Sigmoid colon (tissue), 7 donors: ENCODE results near the gene MUC5AC. TPM values are rescaled to one million over a fixed set of nuclear protein-coding genes. Genes with fewer than 3 reads are reported as not detected.
"Not testable (repeated sequence)": the region's sequence is repeated elsewhere in the genome, so short reads cannot be mapped to it uniquely, and the experiment has no call there.

ENCODE experiments used
- DNase-seq: peaks from one replicate; pipeline ENCODE4 v3.0.0-alpha.2; 2019
- H3K27ac ChIP-seq, 4 donors: fragments of 200-600 bp; sonication (generic); one replicate each; pipeline ENCODE4 v1.5.1; 2016 to 2019; ENCODE audit warnings: mild to moderate bottlenecking in 1 of 4
- H3K27me3 ChIP-seq, 3 donors: fragments of 200-600 bp; sonication (generic); one replicate each; pipeline ENCODE4 v1.5.1; 2019; ENCODE audit warnings: mild to moderate bottlenecking in 1 of 3
- H3K36me3 ChIP-seq, 4 donors: fragments of 200-600 bp; sonication (generic); one replicate each; pipeline ENCODE4 v1.5.1; 2016 to 2019
- H3K4me1 ChIP-seq, 4 donors: fragments of 200-600 bp; sonication (generic); one replicate each; pipeline ENCODE4 v1.5.1; 2017 to 2019
- H3K4me3 ChIP-seq, 4 donors: fragments of 200-600 bp; sonication (generic); one replicate each; pipeline ENCODE4 v1.5.1; 2017 to 2019; ENCODE audit warnings: mild to moderate bottlenecking in 2 of 4, moderate library complexity in 1 of 4
- H3K9me3 ChIP-seq, 4 donors: fragments of 200-600 bp in 3 of 4; sonication (generic) in 3 of 4; one replicate each; pipeline versions ENCODE4 v1.5.1 to v1.6.1; 2013 to 2019
- CTCF ChIP-seq, 4 experiments: fragments of 450-650 bp in 3 of 4; fragments of 200-600 bp in 1 of 4; IDR thresholded peaks; one replicate each; pipeline ENCODE4 v1.5.1; 2016 to 2019; ENCODE audit warnings: antibody characterized with exemption in 4 of 4, mild to moderate bottlenecking in 3 of 4, moderate library complexity in 2 of 4
- EP300 ChIP-seq, 4 donors: sonication (generic); formaldehyde crosslinking; IDR thresholded peaks; one replicate each; pipeline ENCODE4 v1.6.1; 2017; ENCODE audit warnings: antibody characterized with exemption in 4 of 4
- POLR2A ChIP-seq, 2 donors: fragments of 450-650 bp; IDR thresholded peaks; one replicate each; pipeline ENCODE4 v1.6.1; 2016; ENCODE audit warnings: antibody characterized with exemption in 2 of 2, mild to moderate bottlenecking in 2 of 2, moderate library complexity in 2 of 2
- POLR2AphosphoS5 ChIP-seq, 4 donors: sonication (generic); formaldehyde crosslinking; IDR thresholded peaks; one replicate each; pipeline ENCODE4 v1.6.1; 2017; ENCODE audit warnings: antibody characterized with exemption in 4 of 4
- WGBS, 2 donors: extraction: QIAGEN DNeasy Blood & Tissue Kit; methylation state at CpG; one replicate each; pipeline ENCODE4 v1.1.7; 2013; 5-methylcytosine and 5-hydroxymethylcytosine counted together
- intact Hi-C: fragments of 100-400 bp; cut with DNase I; formaldehyde crosslinking; loops from one replicate; pipeline ENCODE4 v1.15.1; 2023
- polyA plus RNA-seq, 3 donors: library from polyadenylated mRNA; stranded (reverse); fragments of 200-250 nt; gene quantifications; one replicate each; pipeline ENCODE4 v1.2.3, GENCODE V29; 2013
- total RNA-seq, 4 donors: library from RNA; depleted of rRNA; stranded (reverse); fragments of >200 nt; gene quantifications; one replicate each; pipeline ENCODE4 v1.1.0, GENCODE V29; 2016
- donor health status: healthy with polysubstance abuse.
- donor health status: Bipolar disorder and iron deficiency.
- donor health status: healthy.

The MUC5AC gene
- total and polyA plus RNA-seq, 7 donors: under 0.01 to 0.09 (median under 0.01) TPM; not detected in 4

- no peaks in the 10 kb centered on the region for H3K36me3 ChIP-seq
- intact Hi-C loops: no loop called here
- H3K27me3 ChIP-seq: peaks cover 0 to 41% (median 6%) of the 10 kb centered on the region in 3 donors
Measured at GRCh38 chr11:1109918-1110705, 47.6 kb upstream of the MUC5AC start.

GRCh38 chr11:1111545-1112212, 46.1 kb upstream of the MUC5AC start:
- WGBS, 2 donors: 61 to 83% methylated on average over 10 of the region's 10 CpGs

More at GRCh38 chr11:1109918-1110705, 47.6 kb upstream of the MUC5AC start:
- 88 to 94% methylated on average over 39 of the region's 39 CpGs for WGBS, 2 donors
- Histone ChIP-seq H3K27ac (no peak overlapping the region), H3K9me3 (no peaks in the 10 kb centered on the region), H3K4me3 (no peak overlapping the region), H3K4me1 (no peaks in the 10 kb centered on the region)
- peak; percentile 54 for DNase-seq
- TF ChIP-seq CTCF (IDR thresholded peaks at IDR 0.05): no peak

GRCh38 chr11:1112351-1113191, 45.2 kb upstream of the MUC5AC start:
- H3K27me3 ChIP-seq: peaks cover 0 to 34% (median 6%) of the 10 kb centered on the region in 3 donors
- H3K27ac ChIP-seq: no peak overlapping the region
- H3K4me3 ChIP-seq: no peak overlapping the region
- WGBS, 2 donors: 84 to 94% methylated on average over 14 of the region's 14 CpGs
- H3K36me3 ChIP-seq: no peaks in the 10 kb centered on the region
- DNase-seq: peak; percentile 53
- intact Hi-C loops: no loop called here
- TF ChIP-seq POLR2A (IDR thresholded peaks at IDR 0.05): no peak
- no peak for TF ChIP-seq EP300 (IDR thresholded peaks at IDR 0.05)
- TF ChIP-seq CTCF (IDR thresholded peaks at IDR 0.05): no peak
- TF ChIP-seq POLR2AphosphoS5 (IDR thresholded peaks at IDR 0.05): no peak
- H3K4me1 ChIP-seq: no peaks in the 10 kb centered on the region
- no peaks in the 10 kb centered on the region for H3K9me3 ChIP-seq

More at GRCh38 chr11:1111545-1112212, 46.1 kb upstream of the MUC5AC start:
- peak; percentile 57 for DNase-seq
- Histone ChIP-seq H3K4me1 (no peaks in the 10 kb centered on the region), H3K36me3 (no peaks in the 10 kb centered on the region), H3K9me3 (no peaks in the 10 kb centered on the region), H3K27me3 (peaks cover 0 to 41% (median 6%) of the 10 kb centered on the region in 3 donors), H3K4me3 (no peak overlapping the region), H3K27ac (no peak overlapping the region)
- TF ChIP-seq EP300 (IDR thresholded peaks at IDR 0.05): no peak
- TF ChIP-seq POLR2A (IDR thresholded peaks at IDR 0.05): no peak
- TF ChIP-seq CTCF (IDR thresholded peaks at IDR 0.05): no peak
- no peak for TF ChIP-seq POLR2AphosphoS5 (IDR thresholded peaks at IDR 0.05)
- intact Hi-C loops: no loop called here

GRCh38 chr11:1113405-1114201, 44.1 kb upstream of the MUC5AC start:
- TF ChIP-seq POLR2A (IDR thresholded peaks at IDR 0.05) (no peak), EP300 (IDR thresholded peaks at IDR 0.05) (no peak), POLR2AphosphoS5 (IDR thresholded peaks at IDR 0.05) (no peak), CTCF (IDR thresholded peaks at IDR 0.05) (no peak)
- peak; percentile 55 for DNase-seq
- Histone ChIP-seq H3K9me3 (no peaks in the 10 kb centered on the region), H3K27me3 (peaks cover 0 to 24% (median 6%) of the 10 kb centered on the region in 3 donors), H3K4me1 (no peaks in the 10 kb centered on the region), H3K4me3 (no peak overlapping the region), H3K27ac (no peak overlapping the region), H3K36me3 (no peaks in the 10 kb centered on the region)
- intact Hi-C loops: no loop called here
- WGBS, 2 donors: 75 to 85% methylated on average over 36 of the region's 36 CpGs

- H3K9me3 ChIP-seq, H3K27ac ChIP-seq, H3K4me3 ChIP-seq, H3K36me3 ChIP-seq, intact Hi-C loops, H3K4me1 ChIP-seq: not testable (repeated sequence)
- peak; percentile 36 for DNase-seq
- WGBS, 2 donors: 80 to 91% methylated on average over 6 of the region's 6 CpGs
- peaks cover 0 to 23% (median 6%) of the 10 kb centered on the region in 3 donors for H3K27me3 ChIP-seq
Measured at GRCh38 chr11:1115292-1115691, 42.5 kb upstream of the MUC5AC start.
